NCI-H1105 treated with DMSO at 0.1 percent for 48 hours (cell line): ENCODE data around the gene CHSY3.

Experiments
- DNase-seq: peaks from one replicate; lab custom pipeline; 2025; lab: John Stamatoyannopoulos, UW

CHSY3 gene

DNA sequence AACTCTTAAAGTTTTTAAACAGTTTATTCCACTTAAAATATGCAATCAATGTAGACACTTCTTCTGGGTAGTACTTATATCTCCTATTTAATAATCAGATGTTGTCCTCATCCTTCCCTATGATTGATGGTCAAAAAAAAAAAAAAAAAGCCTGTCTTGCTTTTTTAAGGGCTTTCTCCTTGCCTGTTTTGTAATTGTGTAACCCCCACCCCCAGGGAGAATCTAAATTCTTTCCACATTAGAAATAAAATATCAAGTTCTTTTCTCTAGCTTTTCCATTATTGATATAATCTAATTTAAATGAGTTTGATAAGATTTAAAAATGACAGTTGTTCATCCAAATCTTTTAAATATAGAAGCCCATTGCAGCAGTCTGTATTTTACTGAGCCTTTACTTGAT lies 119.7 kb downstream of the CHSY3 start:
- DNase-seq: no peak

DNA sequence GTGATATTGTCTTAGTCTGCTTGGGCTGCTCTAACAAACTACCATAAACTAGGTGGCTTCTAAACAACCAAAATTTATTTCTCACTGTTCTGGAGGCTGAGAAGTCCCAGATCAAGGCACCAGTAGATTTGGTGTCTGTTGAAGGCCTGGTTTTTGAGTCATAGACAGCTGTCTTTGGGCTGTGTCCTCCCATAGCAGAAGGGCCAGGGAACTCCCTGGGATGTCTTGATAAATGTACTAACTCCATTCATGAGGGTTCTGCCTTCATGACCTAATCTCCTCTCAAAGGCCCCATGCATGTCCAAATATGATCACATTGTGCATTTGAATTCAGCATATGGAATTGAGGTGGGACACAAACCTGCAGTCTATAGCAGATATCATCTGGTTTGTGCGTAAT lies 121.2 kb downstream of the CHSY3 start:
- no peak for DNase-seq

- no peak for DNase-seq
Observed at GRCh38 chr5:130032807-130033206, 128.5 kb downstream of the CHSY3 start.

DNA sequence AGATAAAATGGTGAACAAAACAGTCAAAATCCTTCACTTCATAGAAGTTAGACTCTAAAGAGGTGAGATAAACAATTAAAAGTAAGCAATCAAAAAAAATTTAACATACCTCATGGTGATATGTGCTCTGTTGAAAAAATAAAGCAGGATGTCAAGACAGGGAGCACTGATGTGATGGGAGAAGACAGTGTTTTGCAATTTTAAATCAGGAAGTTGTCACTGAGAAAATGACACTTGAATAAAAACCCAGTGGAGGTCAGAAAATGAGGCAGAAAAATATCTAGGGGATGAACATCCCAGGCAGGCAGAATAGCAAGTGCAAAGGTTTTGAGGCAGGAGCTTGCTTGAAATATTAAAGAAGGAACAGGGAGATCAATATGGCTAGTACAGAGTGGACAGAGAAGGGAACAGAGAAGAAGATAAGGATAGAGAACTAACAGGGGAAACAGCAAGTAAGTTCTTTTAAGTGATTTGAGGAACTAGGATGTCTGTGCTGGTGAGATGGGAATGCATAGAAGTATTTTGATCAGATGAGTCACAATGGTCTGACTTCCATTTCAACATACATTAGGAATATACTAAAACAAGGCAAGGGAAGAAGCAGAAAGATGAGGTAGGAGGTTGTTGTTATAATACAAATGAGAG lies 130.4 kb downstream of the CHSY3 start:
- DNase-seq: no peak

GRCh38 chr5:130035388-130035787 lies 131.1 kb downstream of the CHSY3 start:
- no peak for DNase-seq

- no peak for DNase-seq
Observed at GRCh38 chr5:130037905-130038304, 133.6 kb downstream of the CHSY3 start.

DNA sequence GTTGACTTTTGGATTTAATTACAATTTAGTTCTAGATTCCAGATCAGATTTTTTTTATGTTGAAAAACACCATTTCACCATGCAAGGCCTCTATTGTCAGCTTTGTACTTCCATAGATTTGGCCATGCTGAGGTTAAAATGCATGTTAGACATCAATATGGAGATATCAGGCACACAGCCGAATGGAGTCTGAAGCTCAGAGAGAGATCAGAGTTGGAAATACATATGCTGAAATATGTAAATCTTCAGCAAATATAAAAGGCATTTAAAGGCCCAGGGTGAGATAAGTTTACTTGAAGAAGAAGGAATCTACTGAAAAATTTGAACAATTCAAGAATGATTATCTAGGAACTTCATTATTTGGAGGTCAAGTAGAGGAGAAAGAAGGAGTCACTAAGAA lies 139.6 kb downstream of the CHSY3 start:
- DNase-seq: no peak

DNA sequence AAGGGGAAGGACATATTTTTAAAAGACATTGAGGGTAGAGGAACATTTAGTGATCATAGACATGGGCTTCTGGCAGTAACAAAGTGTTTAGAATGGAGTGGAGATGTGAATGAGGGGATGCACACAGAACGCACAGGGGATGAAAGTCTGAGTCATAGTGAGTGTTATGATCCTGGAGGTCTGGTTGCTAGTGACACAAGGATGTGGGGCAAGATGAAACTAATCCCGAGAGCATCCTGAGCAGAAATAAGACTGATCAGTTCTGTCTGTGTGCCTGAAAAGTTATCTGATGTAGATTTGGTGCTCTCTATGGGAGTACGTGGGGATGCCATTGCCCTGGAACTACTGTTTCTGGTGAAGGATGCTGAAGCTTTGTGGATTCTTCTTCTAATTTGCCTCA lies 141.1 kb downstream of the CHSY3 start:
- DNase-seq: no peak

DNA sequence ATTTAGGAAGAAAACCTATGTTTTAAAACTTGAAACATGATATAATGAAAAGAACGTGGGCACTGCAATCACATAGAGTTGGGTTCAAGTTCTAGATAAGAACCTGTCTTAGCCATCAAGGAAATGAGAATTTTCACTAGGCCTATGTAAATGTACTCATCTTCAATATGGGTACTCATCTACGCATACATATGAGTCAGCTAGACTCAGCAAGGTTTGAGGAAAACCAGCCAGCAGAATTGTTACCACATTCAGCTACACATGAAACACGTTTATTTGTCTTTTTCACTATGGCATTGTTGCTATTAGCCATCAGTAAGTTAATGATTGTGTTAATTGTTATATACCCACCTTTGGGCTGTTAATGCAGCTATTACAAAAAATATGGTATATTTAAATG lies 146.3 kb downstream of the CHSY3 start:
- no peak for DNase-seq

GRCh38 chr5:130052752-130053151 lies 148.5 kb downstream of the CHSY3 start:
- DNase-seq: no peak

DNA sequence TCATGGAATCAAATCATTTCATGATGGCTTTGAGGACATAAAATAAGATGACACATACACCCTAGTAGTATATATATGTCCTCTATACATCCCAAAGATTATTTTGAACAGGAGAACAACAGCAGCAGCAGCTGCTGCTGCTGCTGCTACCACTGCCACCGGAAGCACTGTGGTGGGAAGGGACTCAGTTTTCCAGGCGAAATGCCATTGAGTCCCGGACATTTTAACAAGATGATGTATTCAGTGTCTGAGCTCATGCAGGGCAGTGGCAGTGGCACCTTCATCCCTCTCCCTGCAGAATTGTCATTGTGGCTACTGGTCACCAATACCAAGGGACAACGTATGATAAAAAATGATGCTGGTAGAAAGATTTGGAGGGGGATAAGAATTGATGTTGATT lies 151.3 kb downstream of the CHSY3 start:
- DNase-seq: no peak

- no peak for DNase-seq
Observed at GRCh38 chr5:130061746-130062145, 157.5 kb downstream of the CHSY3 start.

DNA sequence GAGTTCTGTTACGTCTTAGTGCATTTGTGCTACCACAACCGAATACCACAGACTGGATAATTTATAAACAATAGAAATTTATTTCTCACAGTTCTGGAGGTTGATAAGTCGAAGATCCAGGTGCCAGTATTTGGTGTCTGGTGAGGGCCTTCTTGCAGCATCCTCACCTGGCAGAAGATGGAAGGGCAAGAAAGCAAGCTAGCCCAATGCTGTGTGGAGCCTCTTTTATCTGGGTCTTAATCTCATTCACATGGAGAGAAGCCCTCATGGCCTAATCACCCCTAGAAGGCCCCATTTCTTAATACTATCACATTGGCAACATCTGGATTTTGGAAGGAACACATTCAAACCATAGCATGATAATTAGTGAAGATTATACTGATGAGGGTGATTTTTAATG lies 159.3 kb downstream of the CHSY3 start:
- DNase-seq: no peak

- DNase-seq: no peak
Observed at GRCh38 chr5:130064484-130064883, 160.2 kb downstream of the CHSY3 start.

DNA sequence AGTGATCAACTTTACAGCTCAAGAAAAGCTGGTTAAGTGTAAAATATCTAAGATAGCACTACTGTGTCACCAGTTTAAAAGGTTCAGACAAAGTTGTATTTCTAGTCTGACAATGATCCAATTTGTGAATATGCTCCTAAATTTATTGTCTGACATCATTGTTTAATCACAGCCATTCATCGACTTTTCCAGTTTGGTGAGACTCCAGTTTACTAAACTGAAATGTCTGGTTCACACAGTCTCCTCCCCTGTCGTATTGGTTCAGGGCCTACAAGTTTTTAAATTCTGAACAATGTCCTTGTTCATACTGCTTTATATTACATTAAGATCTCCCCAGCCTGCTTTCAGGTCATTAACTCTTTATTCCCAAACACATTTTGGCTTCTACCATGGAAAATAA lies 161.4 kb downstream of the CHSY3 start:
- no peak for DNase-seq

GRCh38 chr5:130066644-130067043 lies 162.4 kb downstream of the CHSY3 start:
- DNase-seq: no peak

DNA sequence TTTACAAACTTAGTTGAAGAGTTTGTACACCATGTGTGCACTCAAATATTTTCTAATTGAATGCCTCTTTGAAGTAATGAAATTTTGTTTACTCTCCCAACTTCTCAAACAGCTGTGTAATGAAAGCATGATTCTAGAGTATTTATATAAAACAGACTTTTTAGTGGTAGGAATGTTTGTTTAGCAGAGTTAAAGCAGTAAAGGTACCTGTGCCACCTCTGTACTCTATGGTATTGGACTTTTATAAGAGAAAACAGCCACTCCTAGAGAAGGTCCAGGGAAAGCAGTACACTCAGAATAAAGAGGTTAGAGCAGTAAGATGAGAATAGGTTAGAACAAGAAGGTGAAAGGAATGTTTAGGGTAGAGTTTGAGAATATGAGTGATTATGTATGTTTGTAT lies 163.1 kb downstream of the CHSY3 start:
- DNase-seq: no peak

DNA sequence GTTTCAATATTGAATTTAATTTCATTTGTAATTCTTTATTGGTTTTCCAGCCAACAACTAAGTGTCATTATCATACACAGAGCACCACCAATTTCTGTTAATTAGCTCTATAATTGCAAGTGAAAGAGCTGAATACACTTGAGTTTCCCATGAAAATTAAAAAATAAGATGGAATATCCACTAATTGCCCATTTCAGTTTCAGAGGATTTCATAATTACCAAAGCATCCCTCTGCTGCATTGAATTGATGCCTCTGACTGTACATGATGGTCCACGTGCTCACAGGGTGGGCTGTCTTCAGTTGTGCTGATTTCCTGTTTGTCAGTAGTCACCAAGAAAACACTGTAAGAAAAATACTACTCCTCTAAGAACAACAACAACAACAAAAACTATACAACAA lies 163.8 kb downstream of the CHSY3 start:
- DNase-seq: no peak

- DNase-seq: no peak
Observed at GRCh38 chr5:130068988-130069387, 164.7 kb downstream of the CHSY3 start.

DNA sequence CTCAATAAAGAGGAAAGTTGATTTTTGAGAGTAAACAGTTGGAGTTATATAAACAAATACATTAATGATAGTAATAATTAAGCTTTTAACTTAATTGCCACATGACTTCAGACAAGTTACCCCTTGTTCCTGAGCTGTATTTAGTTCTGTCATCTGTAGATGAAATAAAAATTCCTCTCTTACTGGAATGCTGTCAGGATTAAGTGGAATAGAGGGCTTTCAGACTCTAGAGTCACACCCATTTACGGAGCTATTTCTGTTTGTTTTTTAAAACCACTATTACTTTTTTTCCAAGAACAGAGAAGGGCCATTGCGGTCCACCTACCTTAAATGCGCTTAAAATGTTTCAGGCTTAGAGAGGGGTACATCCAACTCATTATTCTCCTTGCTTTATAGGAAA lies 170.6 kb downstream of the CHSY3 start:
- DNase-seq: no peak

- DNase-seq: no peak
Observed at GRCh38 chr5:130077007-130077406, 172.7 kb downstream of the CHSY3 start.

GRCh38 chr5:130078661-130079060 lies 174.4 kb downstream of the CHSY3 start:
- DNase-seq: no peak

- DNase-seq: no peak
Observed at GRCh38 chr5:130090569-130091270, 186.5 kb downstream of the CHSY3 start.

DNA sequence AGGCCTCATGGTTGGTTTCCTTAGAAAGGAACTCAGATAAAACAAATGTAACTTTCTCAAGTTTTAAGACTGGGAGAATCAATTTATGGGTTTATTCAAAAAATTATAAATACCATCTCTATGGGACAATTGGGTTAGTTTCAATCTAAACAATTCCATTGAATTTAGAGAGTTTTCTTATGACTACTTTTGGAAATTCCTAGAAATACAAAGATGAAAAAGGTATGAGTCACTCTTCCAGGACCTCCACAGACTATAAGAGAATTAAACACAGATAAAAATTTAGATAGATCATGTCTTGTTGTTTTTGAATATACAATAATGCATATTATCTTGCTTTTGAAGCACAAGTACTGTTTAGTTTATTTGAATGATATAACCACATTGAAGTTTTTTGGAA lies 188.7 kb downstream of the CHSY3 start:
- no peak for DNase-seq
